WI38 (cell line): ENCODE results near the gene RPRML.
A peak's percentile ranks its signal among the peaks of the same experiment; 100 is the strongest.

Experiments
- H3K4me3 ChIP-seq: 2 replicates; pipeline ENCODE4 v1.5.1; 2011; ENCODE audit warnings: low read depth, mild to moderate bottlenecking, control low read depth, low read length
- CTCF ChIP-seq: IDR thresholded peaks from 2 replicates; pipeline ENCODE4 v1.5.1; 2012; ENCODE audit warnings: low read depth, mild to moderate bottlenecking, control low read depth, low read length

RPRML gene

GRCh38 chr17:46982577-46982976 is 3.5 kb upstream of the RPRML start:
- TF ChIP-seq CTCF = no peak

GRCh38 chr17:46978489-46979146 is 435 bp downstream of the RPRML start:
- H3K4me3 ChIP-seq = peak overlapping the region; percentile 56
- no peak for TF ChIP-seq CTCF

More at GRCh38 chr17:46982577-46982976, 3.5 kb upstream of the RPRML start:
- H3K4me3 ChIP-seq = no peak overlapping the region

- no peak overlapping the region for H3K4me3 ChIP-seq
- no peak for TF ChIP-seq CTCF
Measured at GRCh38 chr17:46977750-46978488, 1.1 kb downstream of the RPRML start.

GRCh38 chr17:46977348-46977747 is 1.7 kb downstream of the RPRML start:
- no peak overlapping the region for H3K4me3 ChIP-seq
- 0 out of 2 replicates have a peak, but pooled peaks have one; percentile 22 for TF ChIP-seq CTCF

- H3K4me3 ChIP-seq = no peak overlapping the region
- TF ChIP-seq CTCF = no peak
Measured at GRCh38 chr17:46976626-46977270, 2.3 kb downstream of the RPRML start.

GRCh38 chr17:46975287-46975686 is 3.8 kb downstream of the RPRML start:
- H3K4me3 ChIP-seq = no peak overlapping the region
- no peak for TF ChIP-seq CTCF

GRCh38 chr17:46974086-46974485 is 5.0 kb downstream of the RPRML start:
- H3K4me3 ChIP-seq = no peak overlapping the region
- TF ChIP-seq CTCF = no peak
